Cardiac muscle cell (in vitro differentiated cells and primary cell): Measurements from ENCODE around the gene BNC2. TPM values are rescaled to one million over a fixed set of nuclear protein-coding genes. Genes with fewer than 3 reads are reported as not detected.

ENCODE experiments used
- DNase-seq, 2 donors: peaks; one replicate each; pipeline versions ENCODE4 v3.0.0 to v3.0.0-alpha.2; 2010 to 2017; ENCODE audit warnings: low read depth in 1 of 2, low spot score in 1 of 2
- H3K27ac ChIP-seq: fragments of 200-600 bp; sonication (generic); 2 replicates; pipeline ENCODE4 v1.5.1; 2016
- H3K27me3 ChIP-seq: fragments of 200-600 bp; sonication (generic); 2 replicates; pipeline ENCODE4 v1.6.0; 2016; ENCODE audit warnings: control low read depth
- H3K36me3 ChIP-seq: fragments of 200-600 bp; sonication (generic); 2 replicates; pipeline ENCODE4 v1.5.1; 2016; ENCODE audit warnings: control low read depth
- H3K4me1 ChIP-seq: fragments of 200-600 bp; sonication (generic); 2 replicates; pipeline ENCODE4 v1.8.1; 2017; ENCODE audit warnings: low read depth, mild to moderate bottlenecking, mixed run types
- H3K4me3 ChIP-seq: fragments of 200-600 bp; sonication (generic); 2 replicates; pipeline ENCODE4 v1.5.1; 2016; ENCODE audit warnings: mild to moderate bottlenecking
- H3K9me3 ChIP-seq: fragments of 200-600 bp; sonication (generic); 2 replicates; pipeline ENCODE4 v1.5.1; 2017; ENCODE audit warnings: low read depth, mild to moderate bottlenecking, control low read depth
- CTCF ChIP-seq: IDR thresholded peaks from 2 replicates; pipeline ENCODE4 v1.5.1; 2012; ENCODE audit warnings: low read depth, mild to moderate bottlenecking, low read length
- polyA plus RNA-seq: library from polyadenylated mRNA; unstranded; fragments of >200 nt; fragmentation: Nextera tagmentation; extraction: Ambion mirVana; gene quantifications from 2 replicates; pipeline ENCODE4 v1.2.1, GENCODE V29; 2016
- total RNA-seq: library from RNA; depleted of rRNA; stranded (reverse); fragments of >200 nt; gene quantifications from 2 replicates; pipeline ENCODE4 v1.2.3, GENCODE V29; 2016

The BNC2 gene
- total and polyA plus RNA-seq, 2 experiments from 2014 or later = 0.54 to 0.55 TPM

GRCh38 chr9:16823906-16824305 is 46.6 kb downstream of the BNC2 start:
- Histone ChIP-seq H3K4me1 (peaks cover 13% of the 10 kb centered on the region), H3K4me3 (no peak overlapping the region), H3K9me3 (no peaks in the 10 kb centered on the region), H3K36me3 (no peaks in the 10 kb centered on the region), H3K27me3 (peaks cover 96% of the 10 kb centered on the region), H3K27ac (no peak overlapping the region)
- no peak for DNase-seq
- TF ChIP-seq CTCF = no peak

- no peak overlapping the region for H3K27ac ChIP-seq
- no peak for TF ChIP-seq CTCF
- H3K4me3 ChIP-seq = no peak overlapping the region
- peaks cover 97% of the 10 kb centered on the region for H3K27me3 ChIP-seq
- H3K36me3 ChIP-seq = no peaks in the 10 kb centered on the region
- DNase-seq = no peak
- H3K4me1 ChIP-seq = peaks cover 8% of the 10 kb centered on the region
- H3K9me3 ChIP-seq = no peaks in the 10 kb centered on the region
These were observed 49.1 kb downstream of the BNC2 start for GRCh38 chr9:16821344-16821743.

- Histone ChIP-seq H3K36me3 (no peaks in the 10 kb centered on the region), H3K4me1 (no peaks in the 10 kb centered on the region), H3K9me3 (no peaks in the 10 kb centered on the region), H3K27me3 (peaks cover 99% of the 10 kb centered on the region), H3K4me3 (no peak overlapping the region), H3K27ac (no peak overlapping the region)
- TF ChIP-seq CTCF = no peak
- DNase-seq = no peak
These were observed 53.0 kb downstream of the BNC2 start for GRCh38 chr9:16817514-16817913.

GRCh38 chr9:16817002-16817401 is 53.5 kb downstream of the BNC2 start:
- Histone ChIP-seq H3K27me3 (peaks cover 99% of the 10 kb centered on the region), H3K36me3 (no peaks in the 10 kb centered on the region), H3K9me3 (no peaks in the 10 kb centered on the region), H3K27ac (no peak overlapping the region), H3K4me3 (no peak overlapping the region), H3K4me1 (no peaks in the 10 kb centered on the region)
- DNase-seq = no peak
- TF ChIP-seq CTCF = no peak

GRCh38 chr9:16816011-16816410 is 54.5 kb downstream of the BNC2 start:
- DNase-seq = no peak
- Histone ChIP-seq H3K4me1 (no peaks in the 10 kb centered on the region), H3K27ac (no peak overlapping the region), H3K36me3 (no peaks in the 10 kb centered on the region), H3K27me3 (peaks cover 98% of the 10 kb centered on the region), H3K9me3 (no peaks in the 10 kb centered on the region), H3K4me3 (no peak overlapping the region)
- TF ChIP-seq CTCF = no peak

GRCh38 chr9:16815079-16815478 is 55.4 kb downstream of the BNC2 start:
- no peak overlapping the region for H3K27ac ChIP-seq
- no peaks in the 10 kb centered on the region for H3K36me3 ChIP-seq
- no peak for DNase-seq
- TF ChIP-seq CTCF = no peak
- peaks cover 97% of the 10 kb centered on the region for H3K27me3 ChIP-seq
- no peaks in the 10 kb centered on the region for H3K9me3 ChIP-seq
- H3K4me1 ChIP-seq = no peaks in the 10 kb centered on the region
- no peak overlapping the region for H3K4me3 ChIP-seq
